MG63 (cell line): ENCODE measurements around the gene TAS1R2. TPM values are rescaled to one million over a fixed set of nuclear protein-coding genes. Genes with fewer than 3 reads are reported as not detected.
"Not testable (repeated sequence)": the region's sequence is repeated elsewhere in the genome, so short reads cannot be mapped to it uniquely, and the experiment has no call there.

Experiments
- DNase-seq: peaks from one replicate; pipeline ENCODE4 v3.0.0-alpha.2; 2020
- H3K27me3 ChIP-seq: fragments of 250-450 bp; sonication (Bioruptor Pico); 2 replicates; pipeline ENCODE4 v1.5.1; 2020; ENCODE audit warnings: mild to moderate bottlenecking, moderate library complexity
- H3K36me3 ChIP-seq: fragments of 250-450 bp; sonication (Bioruptor Pico); 2 replicates; pipeline ENCODE4 v1.5.1; 2020; ENCODE audit warnings: mild to moderate bottlenecking, moderate library complexity
- H3K4me3 ChIP-seq: fragments of 250-450 bp; sonication (Bioruptor Pico); 2 replicates; pipeline ENCODE4 v1.5.1; 2020; ENCODE audit warnings: mild to moderate bottlenecking, moderate library complexity
- H3K9me3 ChIP-seq: fragments of 250-450 bp; sonication (Bioruptor Pico); 2 replicates; pipeline ENCODE4 v1.5.1; 2020; ENCODE audit warnings: mild to moderate bottlenecking, moderate library complexity
- total RNA-seq: library from RNA; depleted of rRNA; stranded (reverse); fragments of >200 nt; shearing (Covaris generic); gene quantifications from 2 replicates; pipeline ENCODE4 v1.2.3, GENCODE V29; 2014; ENCODE audit warnings: low replicate concordance

Gene TAS1R2
- total RNA-seq, 1 experiment from 2014 or later = not detected

DNA sequence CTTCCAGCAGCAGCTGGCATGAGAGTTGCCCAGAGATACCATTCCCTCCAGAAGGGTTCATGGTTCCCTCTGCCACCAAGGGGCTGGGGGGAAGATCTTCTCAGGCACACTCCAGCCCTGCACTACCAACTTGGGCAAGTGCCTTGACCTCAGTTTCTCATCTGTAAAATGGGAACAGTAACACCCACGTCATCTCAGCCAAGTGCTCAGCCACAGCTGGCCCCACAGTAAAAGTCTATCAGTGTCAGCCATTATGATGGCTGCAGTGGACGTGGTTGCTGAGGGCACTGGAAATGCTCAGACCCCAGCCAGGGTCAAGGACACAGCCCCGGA, 16.3 kb upstream of the TAS1R2 start:
- H3K4me3 ChIP-seq = no peak overlapping the region
- no peaks in the 10 kb centered on the region for H3K9me3 ChIP-seq
- H3K27me3 ChIP-seq = no peaks in the 10 kb centered on the region
- no peaks in the 10 kb centered on the region for H3K36me3 ChIP-seq
- no peak for DNase-seq

DNA sequence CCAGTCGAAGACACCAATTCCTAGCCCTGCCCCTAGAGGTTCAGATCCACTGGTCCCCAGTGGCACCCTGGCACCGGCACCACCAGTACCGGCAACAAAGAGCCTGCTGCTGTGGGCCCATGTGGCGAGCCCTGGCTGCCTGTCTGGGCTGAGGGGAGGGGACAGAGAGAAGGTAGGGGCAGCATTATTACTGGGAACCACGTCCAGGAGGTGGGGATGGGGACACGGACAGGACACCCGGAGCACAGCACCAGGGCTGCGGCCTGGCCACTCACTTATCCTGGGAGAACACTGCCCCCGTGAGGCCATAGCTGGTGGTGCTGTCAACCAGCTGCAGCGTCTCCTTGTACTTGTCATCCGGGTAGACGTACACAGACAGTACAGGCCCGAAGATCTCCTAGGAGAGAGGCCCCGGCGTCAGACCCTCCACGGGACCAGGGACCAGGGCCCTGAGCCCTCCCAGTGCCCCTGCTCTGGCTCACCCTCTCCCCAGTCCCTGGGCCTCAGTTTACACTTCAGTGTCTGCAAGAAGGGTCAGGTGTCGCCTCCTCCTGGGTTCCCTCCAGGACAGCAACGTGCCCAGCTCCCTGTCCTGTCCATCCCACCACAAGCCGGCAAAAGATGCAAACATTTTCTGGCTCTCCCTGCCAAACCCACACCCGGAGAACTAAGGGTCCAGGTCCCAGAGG, 15.8 kb upstream of the TAS1R2 start:
- peak; percentile 68 for DNase-seq
- Histone ChIP-seq H3K27me3 (no peaks in the 10 kb centered on the region), H3K4me3 (no peak overlapping the region), H3K36me3 (no peaks in the 10 kb centered on the region), H3K9me3 (no peaks in the 10 kb centered on the region)

DNA sequence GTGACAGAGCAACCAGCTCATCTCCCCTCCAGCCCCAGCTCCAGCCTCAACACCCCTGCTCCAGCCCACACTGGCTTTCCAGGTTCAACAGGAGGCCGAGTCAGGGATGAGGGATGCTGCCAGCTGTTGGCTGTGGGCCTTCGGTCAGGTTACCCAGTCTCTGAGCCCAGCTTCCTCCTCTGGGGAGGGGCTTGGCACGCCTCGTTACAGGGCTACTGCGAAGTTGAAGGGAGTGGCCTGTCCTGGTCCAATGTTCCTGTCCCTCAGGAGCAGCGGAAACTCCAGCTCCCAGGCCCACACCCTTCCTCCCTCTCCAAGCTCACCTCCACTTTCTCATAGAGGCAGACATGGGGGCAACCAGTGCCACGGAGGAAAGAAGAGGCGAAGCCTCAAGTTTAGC, 15.1 kb upstream of the TAS1R2 start:
- Histone ChIP-seq H3K27me3 (no peaks in the 10 kb centered on the region), H3K4me3 (no peak overlapping the region), H3K9me3 (no peaks in the 10 kb centered on the region), H3K36me3 (no peaks in the 10 kb centered on the region)
- peak; percentile 21 for DNase-seq

DNA sequence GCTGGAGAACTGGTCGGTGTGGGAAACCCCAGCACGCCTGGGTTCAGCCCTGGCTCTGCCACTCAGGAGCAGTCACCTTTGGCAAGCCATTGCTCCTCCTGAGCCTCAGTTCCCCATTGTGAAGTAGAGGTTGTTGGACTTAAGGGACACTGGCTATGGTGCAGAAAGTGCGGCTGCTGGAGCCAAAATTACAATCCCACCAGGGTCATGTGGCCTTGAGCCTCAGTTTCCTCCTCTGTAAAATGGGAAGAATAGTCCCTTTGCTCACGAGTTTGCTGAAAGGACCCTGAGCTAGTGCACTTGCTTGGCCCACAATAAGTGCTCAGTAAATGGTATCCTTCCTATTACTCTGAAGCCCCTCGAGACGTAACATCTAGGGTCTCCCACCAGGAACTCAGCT, 14.6 kb upstream of the TAS1R2 start:
- no peak for DNase-seq
- no peaks in the 10 kb centered on the region for H3K36me3 ChIP-seq
- H3K4me3 ChIP-seq = no peak overlapping the region
- no peaks in the 10 kb centered on the region for H3K9me3 ChIP-seq
- H3K27me3 ChIP-seq = no peaks in the 10 kb centered on the region

DNA sequence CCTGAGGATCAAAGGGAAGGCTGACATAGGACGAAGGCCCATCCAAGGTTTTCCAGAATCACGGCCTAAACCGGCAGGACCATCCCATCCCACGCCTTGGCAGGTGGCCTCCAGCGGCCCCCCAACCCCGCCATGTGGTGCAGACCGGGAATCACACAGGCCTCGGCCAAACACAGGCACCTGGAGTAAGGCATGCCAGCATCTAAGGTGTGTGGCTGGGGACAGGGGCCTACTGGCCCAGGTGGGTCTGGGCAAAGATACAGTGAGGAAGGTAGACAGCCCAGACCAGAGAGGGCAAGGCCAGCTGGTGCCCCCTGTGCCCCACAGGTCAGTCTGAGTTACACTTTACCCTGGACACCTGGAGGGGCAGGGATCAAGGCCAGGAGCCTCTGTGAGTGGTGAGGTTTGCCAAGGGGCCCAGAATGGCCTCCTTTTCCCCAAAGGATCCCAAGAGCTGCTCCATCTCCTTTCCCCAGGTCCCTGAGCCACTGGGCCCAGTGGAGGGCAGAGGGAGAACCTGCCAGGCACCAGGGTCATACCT, 12.7 kb upstream of the TAS1R2 start:
- no peaks in the 10 kb centered on the region for H3K36me3 ChIP-seq
- H3K27me3 ChIP-seq = no peaks in the 10 kb centered on the region
- H3K9me3 ChIP-seq = no peaks in the 10 kb centered on the region
- no peak overlapping the region for H3K4me3 ChIP-seq
- no peak for DNase-seq

DNA sequence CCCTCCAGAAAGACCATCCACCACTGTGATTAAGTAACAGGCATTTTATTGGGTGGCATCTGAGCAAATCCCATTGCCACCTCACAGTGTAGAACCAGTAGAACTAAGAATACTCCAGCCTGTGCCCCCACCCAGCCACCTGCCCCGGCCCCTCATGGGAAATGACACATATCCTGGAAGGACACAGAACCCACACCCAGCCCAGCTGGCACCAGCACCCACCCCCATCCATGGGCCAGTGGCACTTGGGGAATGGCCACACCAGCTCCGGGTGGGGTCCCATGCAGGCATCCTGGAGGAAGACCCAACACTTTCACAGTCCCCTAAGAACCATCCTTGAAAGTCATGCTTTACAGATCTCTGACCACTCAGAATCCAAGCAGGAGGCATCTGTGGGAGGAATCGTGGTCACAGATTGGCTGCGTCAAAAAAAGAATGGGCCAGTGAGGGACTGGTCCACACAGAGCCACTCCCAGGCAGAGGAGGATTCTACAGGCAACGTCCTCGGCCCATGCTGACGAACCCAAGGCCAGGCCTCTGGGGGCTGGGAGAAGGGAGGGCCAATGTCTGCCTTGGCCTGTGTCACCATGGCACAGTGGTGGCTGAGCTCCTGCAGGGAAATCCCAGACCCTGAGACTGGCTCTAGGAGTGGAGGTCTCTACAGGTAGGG, 12.1 kb upstream of the TAS1R2 start:
- Histone ChIP-seq H3K9me3 (no peaks in the 10 kb centered on the region), H3K4me3 (no peak overlapping the region), H3K27me3 (no peaks in the 10 kb centered on the region), H3K36me3 (no peaks in the 10 kb centered on the region)
- no peak for DNase-seq

DNA sequence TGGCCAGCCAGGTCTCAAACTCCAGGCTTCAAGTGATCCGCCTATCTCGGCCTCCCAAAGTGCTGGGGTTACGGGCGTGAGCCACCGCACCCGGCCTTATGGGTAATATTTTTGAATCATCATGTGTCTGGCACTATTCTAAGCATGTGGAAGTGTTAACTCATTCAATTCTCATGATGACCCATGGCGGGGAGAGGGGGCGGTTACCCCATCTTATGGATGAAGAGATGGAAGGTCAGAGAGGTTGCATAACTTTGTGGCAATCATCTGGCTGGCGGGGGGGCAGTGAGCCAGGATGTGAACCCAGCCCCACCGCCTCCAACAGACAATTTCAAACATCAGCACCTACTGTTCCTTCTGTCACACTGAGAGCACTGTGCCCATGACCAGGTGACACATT, 11.5 kb upstream of the TAS1R2 start:
- Histone ChIP-seq H3K36me3 (no peaks in the 10 kb centered on the region), H3K4me3 (no peak overlapping the region), H3K9me3 (no peaks in the 10 kb centered on the region), H3K27me3 (no peaks in the 10 kb centered on the region)
- no peak for DNase-seq

DNA sequence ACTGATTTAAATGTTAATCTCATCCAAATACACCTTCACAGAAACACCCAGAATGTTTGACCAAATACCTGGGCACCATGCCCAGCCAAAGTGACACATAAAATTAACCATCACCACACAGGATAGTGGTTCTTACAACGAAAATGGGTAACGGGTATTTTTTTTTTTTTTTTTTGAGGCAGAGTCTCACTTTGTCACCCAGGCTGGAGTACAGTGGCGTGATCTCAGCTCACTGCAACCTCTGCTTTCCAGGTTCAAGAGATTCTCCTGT, 11.1 kb upstream of the TAS1R2 start:
- H3K4me3 ChIP-seq, H3K36me3 ChIP-seq, H3K9me3 ChIP-seq, DNase-seq, H3K27me3 ChIP-seq: not testable (repeated sequence)

DNA sequence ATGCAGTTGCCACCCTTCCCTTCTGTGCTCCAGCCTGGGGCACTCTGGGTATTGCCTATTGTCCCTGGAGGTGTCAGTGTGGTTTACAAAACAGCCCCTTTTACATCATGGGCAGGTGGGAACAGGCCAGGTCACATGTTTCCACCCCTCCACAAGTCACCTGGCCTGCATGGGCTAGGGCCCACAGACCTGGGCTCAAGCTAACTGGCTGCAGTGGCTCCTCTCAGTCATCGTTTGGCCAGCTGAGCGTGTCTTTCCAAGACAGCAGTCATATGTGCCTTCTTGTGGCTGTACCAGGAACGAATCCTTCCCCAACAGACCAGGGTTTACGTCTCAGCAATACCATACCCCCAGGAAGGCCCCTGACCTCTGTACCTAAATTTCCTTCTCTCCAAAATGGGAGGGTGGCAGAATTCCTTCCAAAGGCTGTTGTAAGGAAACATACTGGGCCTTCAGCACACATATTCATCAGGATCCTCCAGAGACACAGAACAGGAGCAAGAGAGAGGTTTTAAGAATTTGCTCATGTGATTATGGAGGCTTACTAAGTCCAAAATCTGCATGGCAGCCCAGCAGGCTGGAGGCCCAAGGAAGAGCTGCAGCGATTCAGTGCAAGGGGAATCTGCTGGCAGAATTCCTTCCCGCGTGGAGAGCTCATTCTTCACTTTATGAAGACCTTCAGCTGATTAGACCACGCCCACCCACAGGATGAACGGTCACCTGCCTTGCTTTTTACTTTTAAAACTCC, 10.6 kb upstream of the TAS1R2 start:
- no peaks in the 10 kb centered on the region for H3K9me3 ChIP-seq
- H3K4me3 ChIP-seq = no peak overlapping the region
- no peaks in the 10 kb centered on the region for H3K27me3 ChIP-seq
- no peak for DNase-seq
- no peaks in the 10 kb centered on the region for H3K36me3 ChIP-seq

DNA sequence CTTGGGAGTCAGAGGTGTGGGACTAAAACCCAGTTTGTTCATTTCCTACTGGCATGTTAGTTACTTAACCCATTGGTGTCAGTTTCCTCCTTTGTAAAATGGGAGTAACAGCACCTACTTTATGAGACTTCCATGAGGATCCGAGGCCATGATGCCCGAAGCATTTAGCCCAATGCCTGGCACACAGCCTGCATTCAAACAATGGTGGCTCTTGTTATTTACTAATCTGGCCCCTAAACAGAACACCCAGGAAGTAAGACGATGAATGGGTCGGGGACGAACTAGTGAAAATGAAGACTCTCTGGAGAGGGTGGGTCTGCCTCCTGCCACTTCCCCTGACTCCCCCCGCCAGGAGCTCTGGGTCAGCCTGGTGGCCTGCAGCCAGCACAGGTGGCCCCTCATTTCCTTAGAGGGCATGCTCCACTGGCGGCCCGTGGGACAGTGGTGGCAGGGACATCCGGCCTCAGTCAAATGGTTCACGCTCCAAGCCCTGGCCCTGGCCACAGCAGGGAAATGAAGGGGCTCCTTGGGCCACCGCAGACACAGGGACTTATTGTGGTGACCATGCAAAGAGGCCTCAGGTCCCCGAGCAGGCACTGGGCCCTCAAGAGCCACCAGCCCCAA, 9.5 kb upstream of the TAS1R2 start:
- Histone ChIP-seq H3K27me3 (no peaks in the 10 kb centered on the region), H3K9me3 (no peaks in the 10 kb centered on the region), H3K36me3 (no peaks in the 10 kb centered on the region), H3K4me3 (no peak overlapping the region)
- DNase-seq = no peak

DNA sequence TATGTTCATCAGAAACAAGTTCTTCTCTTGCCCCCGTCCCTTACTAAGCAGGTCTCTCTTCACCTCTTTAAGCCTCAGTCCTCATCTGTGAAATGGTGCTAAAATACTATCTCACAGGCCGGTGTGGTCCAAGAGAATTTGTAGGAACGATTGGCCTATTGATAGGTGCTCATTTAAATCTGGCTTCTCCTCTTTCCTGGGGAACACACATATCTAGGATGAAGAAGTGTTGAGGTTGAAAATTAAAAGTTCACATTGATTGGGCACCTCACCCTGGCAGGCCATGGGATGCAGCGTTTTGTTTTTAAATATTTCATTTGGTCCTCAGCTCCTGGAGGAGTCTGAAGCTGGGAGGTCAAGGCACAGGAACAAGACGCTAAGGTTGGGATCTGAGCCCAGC, 8.9 kb upstream of the TAS1R2 start:
- no peaks in the 10 kb centered on the region for H3K27me3 ChIP-seq
- no peak overlapping the region for H3K4me3 ChIP-seq
- no peak for DNase-seq
- no peaks in the 10 kb centered on the region for H3K9me3 ChIP-seq
- H3K36me3 ChIP-seq = no peaks in the 10 kb centered on the region

DNA sequence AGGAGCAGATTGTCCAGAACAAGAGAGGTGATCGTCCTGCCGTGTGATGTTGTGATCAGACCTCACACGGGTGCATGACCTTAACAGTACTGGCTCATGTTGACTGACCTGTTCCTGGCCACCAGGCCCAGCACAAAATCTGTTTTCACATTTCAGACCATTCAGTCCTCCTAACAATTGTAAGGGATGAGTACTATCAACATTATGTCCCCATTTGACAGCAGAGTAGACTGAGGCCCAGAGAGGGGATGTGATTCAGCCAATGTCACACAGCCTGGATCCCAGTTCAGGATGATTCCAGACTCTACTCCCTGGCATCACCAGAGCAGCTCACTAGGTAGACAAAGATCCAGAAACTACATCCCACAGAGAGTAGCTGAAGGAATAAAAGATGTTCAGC, 7.4 kb upstream of the TAS1R2 start:
- Histone ChIP-seq H3K4me3 (no peak overlapping the region), H3K27me3 (no peaks in the 10 kb centered on the region), H3K36me3 (no peaks in the 10 kb centered on the region), H3K9me3 (no peaks in the 10 kb centered on the region)
- no peak for DNase-seq

DNA sequence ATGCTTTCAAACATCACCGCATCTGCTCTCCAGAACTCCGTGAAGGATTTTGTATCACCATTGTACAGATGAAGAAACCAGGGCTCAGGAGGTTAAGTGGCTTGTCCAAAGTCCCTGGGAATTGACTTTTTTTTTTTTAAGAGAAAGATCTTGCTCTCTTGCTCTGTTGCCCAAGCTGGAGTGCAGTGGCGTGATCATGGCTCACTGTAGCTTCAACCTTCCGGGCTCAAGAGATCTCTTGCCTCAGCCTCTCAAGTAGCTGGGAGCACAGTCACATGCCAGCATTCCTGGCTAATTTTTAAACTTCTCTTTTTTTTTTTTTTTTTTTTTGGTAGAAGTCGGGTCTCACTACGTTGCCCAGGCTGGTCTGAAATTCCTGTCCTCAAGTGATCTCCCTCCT, 6.9 kb upstream of the TAS1R2 start:
- Histone ChIP-seq H3K36me3 (no peaks in the 10 kb centered on the region), H3K27me3 (no peaks in the 10 kb centered on the region), H3K9me3 (no peaks in the 10 kb centered on the region), H3K4me3 (no peak overlapping the region)
- no peak for DNase-seq

DNA sequence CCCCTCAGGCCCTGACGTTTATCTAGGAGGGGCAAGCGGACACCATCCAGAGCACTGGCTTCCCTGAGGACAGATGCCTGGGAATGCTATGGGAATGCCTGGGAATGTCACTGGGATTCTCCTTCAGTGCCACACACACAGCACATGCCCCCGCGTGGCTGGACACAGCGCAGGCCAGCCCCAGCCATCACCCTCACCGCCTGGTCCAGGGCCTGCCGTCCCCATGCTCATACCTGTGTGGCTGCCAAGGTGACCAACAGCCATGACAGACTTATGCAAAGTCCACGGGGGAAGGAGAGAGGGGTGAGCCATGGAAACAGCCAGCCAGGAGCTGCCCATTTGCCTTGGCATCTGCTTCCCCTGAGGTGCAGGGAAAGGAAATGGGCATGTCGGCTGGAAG, 5.7 kb upstream of the TAS1R2 start:
- Histone ChIP-seq H3K9me3 (no peaks in the 10 kb centered on the region), H3K36me3 (no peaks in the 10 kb centered on the region), H3K4me3 (no peak overlapping the region), H3K27me3 (no peaks in the 10 kb centered on the region)
- no peak for DNase-seq

DNA sequence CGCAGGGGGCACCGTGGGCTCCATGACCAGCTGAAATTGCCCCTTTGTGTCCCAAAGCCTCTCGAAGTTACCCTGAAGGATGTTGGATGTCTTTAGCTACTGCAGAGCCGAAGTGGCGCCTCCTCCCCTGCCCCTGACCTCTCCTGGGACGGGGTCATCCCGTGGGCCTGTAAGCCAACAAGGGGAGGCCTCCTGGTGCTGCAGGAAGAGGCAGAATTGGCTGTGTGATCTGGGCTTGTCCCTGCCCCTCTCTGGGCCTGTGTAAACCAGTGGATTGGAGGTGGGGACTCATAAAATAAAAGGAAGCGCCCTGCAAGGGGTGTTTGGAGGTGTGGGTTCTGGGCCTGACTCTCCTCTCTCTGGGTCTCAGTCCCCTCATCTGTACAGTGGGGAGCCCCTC, 2.1 kb upstream of the TAS1R2 start:
- Histone ChIP-seq H3K4me3 (no peak overlapping the region), H3K27me3 (no peaks in the 10 kb centered on the region)
- DNase-seq = no peak

DNA sequence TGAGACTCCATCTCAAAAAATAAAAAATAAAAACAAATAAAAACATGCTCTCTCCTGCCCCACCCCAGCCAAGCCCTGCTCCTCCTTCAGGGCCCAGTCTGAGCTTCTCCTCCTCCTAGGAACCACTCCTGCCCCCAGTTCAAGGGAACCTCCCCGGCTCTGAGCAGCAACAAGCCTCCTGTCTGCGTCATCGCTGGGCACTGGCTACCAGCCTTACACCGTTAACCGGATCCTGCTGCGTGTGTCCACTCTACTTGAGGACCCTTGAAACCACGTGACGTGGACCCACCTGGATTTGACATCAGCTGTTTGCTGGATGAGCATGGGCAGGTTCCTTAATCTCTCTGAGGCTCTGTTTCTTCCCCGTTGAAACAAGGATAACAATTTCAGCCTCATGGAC, 1.6 kb upstream of the TAS1R2 start:
- no peak overlapping the region for H3K4me3 ChIP-seq
- DNase-seq = no peak
- no peaks in the 10 kb centered on the region for H3K9me3 ChIP-seq
- H3K27me3 ChIP-seq = no peaks in the 10 kb centered on the region
- no peaks in the 10 kb centered on the region for H3K36me3 ChIP-seq

More for the DNA sequence above, 2.1 kb upstream of the TAS1R2 start:
- H3K9me3 ChIP-seq = no peaks in the 10 kb centered on the region
- no peaks in the 10 kb centered on the region for H3K36me3 ChIP-seq

DNA sequence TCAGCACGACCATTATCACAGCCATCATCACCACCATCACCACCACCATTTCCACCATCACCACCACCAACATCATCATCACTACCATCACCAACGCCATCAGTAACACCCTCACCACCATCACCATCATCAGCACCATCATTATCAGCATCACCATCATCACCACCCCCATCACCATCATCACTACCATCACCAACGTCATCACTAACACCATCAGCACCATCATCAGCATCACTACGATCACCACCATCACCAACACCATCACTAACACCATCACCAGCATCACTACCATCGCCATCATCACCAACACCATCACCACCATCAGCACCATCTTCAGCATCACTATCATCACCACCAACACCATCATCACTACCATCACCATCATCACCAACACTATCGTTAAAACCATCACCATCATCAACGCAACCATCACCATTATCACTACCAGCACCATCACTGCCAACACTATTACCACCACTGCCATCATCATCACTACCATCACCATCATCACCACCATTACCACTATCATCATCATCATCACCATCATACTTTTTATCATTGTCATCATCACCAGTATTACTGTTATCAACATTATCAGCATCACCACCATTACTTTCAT, 1.3 kb downstream of the TAS1R2 start:
- Histone ChIP-seq H3K36me3 (no peaks in the 10 kb centered on the region), H3K4me3 (no peak overlapping the region), H3K9me3 (no peaks in the 10 kb centered on the region), H3K27me3 (no peaks in the 10 kb centered on the region)
- DNase-seq = no peak
